Measurements from ENCODE around the gene RASA2.
"Not testable (repeated sequence)": the region's sequence is repeated elsewhere in the genome, so short reads cannot be mapped to it uniquely, and the experiment has no call there.

The RASA2 gene

GRCh38 chr3:141457624-141458236, 29.1 kb upstream of the RASA2 start:
- DNase-seq (ENCODE audit: low read depth, low spot score), result peak; percentile 56

GRCh38 chr3:141459008-141459407, 27.8 kb upstream of the RASA2 start:
- DNase-seq (ENCODE audit: low read depth, low spot score), result no peak

- DNase-seq (ENCODE audit: low read depth, low spot score), result peak; percentile 93
Observed at GRCh38 chr3:141460097-141460704, 26.6 kb upstream of the RASA2 start.

- no peak for DNase-seq (ENCODE audit: low read depth, low spot score)
Observed at GRCh38 chr3:141462176-141462859, 24.5 kb upstream of the RASA2 start.

GRCh38 chr3:141465221-141465620, 21.6 kb upstream of the RASA2 start:
- DNase-seq (ENCODE audit: low read depth, low spot score), result peak; percentile 43

GRCh38 chr3:141466633-141467169, 20.1 kb upstream of the RASA2 start:
- DNase-seq (ENCODE audit: low read depth, low spot score), result no peak

GRCh38 chr3:141469720-141470119, 17.1 kb upstream of the RASA2 start:
- DNase-seq (ENCODE audit: low read depth, low spot score), result no peak

GRCh38 chr3:141471160-141471559, 15.7 kb upstream of the RASA2 start:
- DNase-seq (ENCODE audit: low read depth, low spot score), result no peak

GRCh38 chr3:141476033-141476432, 10.8 kb upstream of the RASA2 start:
- peak; percentile 10 for DNase-seq (ENCODE audit: low read depth, low spot score)

- peak; percentile 82 for DNase-seq (ENCODE audit: low read depth, low spot score)
Observed at GRCh38 chr3:141477224-141477623, 9.6 kb upstream of the RASA2 start.

- no peak for DNase-seq (ENCODE audit: low read depth, low spot score)
Observed at GRCh38 chr3:141478139-141478538, 8.7 kb upstream of the RASA2 start.

- not testable (repeated sequence) for DNase-seq (ENCODE audit: low read depth, low spot score)
Observed at GRCh38 chr3:141478840-141479239, 8.0 kb upstream of the RASA2 start.

GRCh38 chr3:141482245-141482922, 4.4 kb upstream of the RASA2 start:
- peak; percentile 64 for DNase-seq (ENCODE audit: low read depth, low spot score)

- DNase-seq (ENCODE audit: low read depth, low spot score), result no peak
Observed at GRCh38 chr3:141484701-141485287, 2.0 kb upstream of the RASA2 start.

- peak; percentile 61 for DNase-seq (ENCODE audit: low read depth, low spot score)
Observed at GRCh38 chr3:141485641-141486495, 959 bp upstream of the RASA2 start.

GRCh38 chr3:141486496-141486745, 406 bp upstream of the RASA2 start:
- DNase-seq (ENCODE audit: low read depth, low spot score), result no peak

GRCh38 chr3:141487521-141488252, 860 bp downstream of the RASA2 start:
- peak; percentile 84 for DNase-seq (ENCODE audit: low read depth, low spot score)

GRCh38 chr3:141489203-141489602, 2.4 kb downstream of the RASA2 start:
- no peak for DNase-seq (ENCODE audit: low read depth, low spot score)

GRCh38 chr3:141491081-141491480, 4.3 kb downstream of the RASA2 start:
- DNase-seq (ENCODE audit: low read depth, low spot score), result no peak

- DNase-seq (ENCODE audit: low read depth, low spot score), result no peak
Observed at GRCh38 chr3:141491929-141492328, 5.1 kb downstream of the RASA2 start.
